GM12878 (cell line): ENCODE data around the gene TTLL13.

Source experiments
- EZH2 ChIP-seq: IDR thresholded peaks from 2 replicates; pipeline ENCODE4 v1.6.1; 2012; ENCODE audit warnings: low read depth, mild to moderate bottlenecking, control low read depth, inconsistent platforms, low read length, borderline replicate concordance; ENCODE audit not compliant: control insufficient read depth
- NR2C1 ChIP-seq: fragments of 450-650 bp; IDR thresholded peaks from 2 replicates; pipeline ENCODE4 v1.6.1; 2017; ENCODE audit warnings: antibody characterized with exemption, mild to moderate bottlenecking, moderate library complexity
- POLR2A ChIP-seq: IDR thresholded peaks from 2 replicates; pipeline ENCODE4 v1.6.1; 2011; ENCODE audit warnings: low read depth, mild to moderate bottlenecking, low read length
- RBBP5 ChIP-seq: fragments of 200-600 bp; sonication (generic); conservative IDR thresholded peaks from 2 replicates; pipeline ENCODE4 v1.6.1; 2016
- SMARCA5 ChIP-seq: fragments of 450-650 bp; IDR thresholded peaks from 2 replicates; pipeline ENCODE4 v1.6.1; 2017; ENCODE audit warnings: mild to moderate bottlenecking
- TAF1 ChIP-seq: IDR thresholded peaks from 2 replicates; pipeline ENCODE4 v1.6.1; 2011; ENCODE audit warnings: mild to moderate bottlenecking, low read depth, low read length, borderline replicate concordance
- ZNF384 ChIP-seq: IDR thresholded peaks from 2 replicates; pipeline ENCODE4 v1.6.1; 2012; ENCODE audit warnings: low read depth, mild to moderate bottlenecking, low read length, improper control_type of control experiment, borderline replicate concordance
- TF ChIP-seq, protein P1 (sequence below), 3 experiments: IDR thresholded peaks in 2 of 3; conservative IDR thresholded peaks in 1 of 3; 2 replicates each; pipeline ENCODE4 v1.5.1; 2011; ENCODE audit warnings: low read depth in 3 of 3, low read length in 3 of 3, mild to moderate bottlenecking in 3 of 3, control low read depth in 2 of 3, moderate library complexity in 2 of 3, inconsistent platforms in 1 of 3, mixed read lengths in 1 of 3; ENCODE audit not compliant: control insufficient read depth in 2 of 3, insufficient read depth in 1 of 3; ENCODE audit errors: extremely low read depth in 1 of 3

DNA sequence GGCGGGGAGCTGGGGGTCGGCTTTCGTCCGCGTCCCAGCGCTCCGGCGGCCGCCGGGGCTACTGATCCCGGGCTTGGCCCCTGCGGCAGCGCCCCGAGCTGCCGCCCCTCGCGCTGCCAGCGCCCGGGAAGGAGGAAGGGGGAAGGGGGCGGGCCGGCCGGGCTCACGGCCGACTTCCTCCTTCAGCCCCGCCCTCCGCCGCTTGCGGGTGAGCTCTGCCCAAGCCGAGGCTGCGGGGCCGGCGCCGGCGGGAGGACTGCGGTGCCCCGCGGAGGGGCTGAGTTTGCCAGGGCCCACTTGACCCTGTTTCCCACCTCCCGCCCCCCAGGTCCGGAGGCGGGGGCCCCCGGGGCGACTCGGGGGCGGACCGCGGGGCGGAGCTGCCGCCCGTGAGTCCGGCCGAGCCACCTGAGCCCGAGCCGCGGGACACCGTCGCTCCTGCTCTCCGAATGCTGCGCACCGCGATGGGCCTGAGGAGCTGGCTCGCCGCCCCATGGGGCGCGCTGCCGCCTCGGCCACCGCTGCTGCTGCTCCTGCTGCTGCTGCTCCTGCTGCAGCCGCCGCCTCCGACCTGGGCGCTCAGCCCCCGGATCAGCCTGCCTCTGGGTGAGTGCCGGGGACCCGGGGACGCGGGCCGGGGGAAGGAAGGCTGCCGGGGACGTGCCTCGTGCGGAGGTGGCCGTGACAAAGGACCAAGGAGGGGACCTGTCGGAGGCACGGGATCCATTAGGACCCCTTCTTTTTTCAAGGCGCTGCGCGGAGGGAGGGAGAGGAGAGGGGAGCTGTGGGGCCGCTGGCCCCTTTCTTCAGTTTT, 48.0 kb upstream of the TTLL13 start, which contains the start of gene SEMA4B:
- TF ChIP-seq TAF1 (no peak; the same call in 1 of the 2 replicates), EZH2 (no peak), POLR2A (peak; percentile 80), ZNF384 (no peak), RBBP5 (no peak), NR2C1 (no peak), SMARCA5 (no peak)
- TF ChIP-seq, protein P1, sequence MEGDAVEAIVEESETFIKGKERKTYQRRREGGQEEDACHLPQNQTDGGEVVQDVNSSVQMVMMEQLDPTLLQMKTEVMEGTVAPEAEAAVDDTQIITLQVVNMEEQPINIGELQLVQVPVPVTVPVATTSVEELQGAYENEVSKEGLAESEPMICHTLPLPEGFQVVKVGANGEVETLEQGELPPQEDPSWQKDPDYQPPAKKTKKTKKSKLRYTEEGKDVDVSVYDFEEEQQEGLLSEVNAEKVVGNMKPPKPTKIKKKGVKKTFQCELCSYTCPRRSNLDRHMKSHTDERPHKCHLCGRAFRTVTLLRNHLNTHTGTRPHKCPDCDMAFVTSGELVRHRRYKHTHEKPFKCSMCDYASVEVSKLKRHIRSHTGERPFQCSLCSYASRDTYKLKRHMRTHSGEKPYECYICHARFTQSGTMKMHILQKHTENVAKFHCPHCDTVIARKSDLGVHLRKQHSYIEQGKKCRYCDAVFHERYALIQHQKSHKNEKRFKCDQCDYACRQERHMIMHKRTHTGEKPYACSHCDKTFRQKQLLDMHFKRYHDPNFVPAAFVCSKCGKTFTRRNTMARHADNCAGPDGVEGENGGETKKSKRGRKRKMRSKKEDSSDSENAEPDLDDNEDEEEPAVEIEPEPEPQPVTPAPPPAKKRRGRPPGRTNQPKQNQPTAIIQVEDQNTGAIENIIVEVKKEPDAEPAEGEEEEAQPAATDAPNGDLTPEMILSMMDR (IDR thresholded peaks at IDR 0.05 in 2 of 3, conservative IDR thresholded peaks at IDR 0.05 in 1 of 3; ENCODE audit: control insufficient read depth in 2 of 3, extremely low read depth in 1 of 3, insufficient read depth in 1 of 3, low read depth in 3 of 3, low read length in 3 of 3), result no peak
